A673 (cell line): ENCODE data around the gene VPS13D.

Experiments
- CTCF ChIP-seq: fragments of 300-800, 200-600 bp; sonication (generic); conservative IDR thresholded peaks from 2 replicates; pipeline ENCODE4 v1.5.1; 2017; ENCODE audit warnings: low read depth, mild to moderate bottlenecking, antibody characterized with exemption, low read length, moderate library complexity, mixed read lengths
- EZH2 ChIP-seq: fragments of 200-600 bp; sonication (generic); IDR thresholded peaks from 2 replicates; pipeline ENCODE4 v1.6.1; 2017; ENCODE audit warnings: borderline replicate concordance, low read depth, mild to moderate bottlenecking, mixed read lengths, antibody characterized with exemption, low read length; ENCODE audit not compliant: poor library complexity, severe bottlenecking

GRCh38 chr1:12326986-12327385, 97.2 kb downstream of the VPS13D start:
- no peak for TF ChIP-seq CTCF
- TF ChIP-seq EZH2: no peak
